Endometrial microvascular endothelial cells (primary cell): Measurements from ENCODE around the gene TPST2. TPM values are rescaled to one million over a fixed set of nuclear protein-coding genes. Genes with fewer than 3 reads are reported as not detected.
"Not testable (repeated sequence)": the region's sequence is repeated elsewhere in the genome, so short reads cannot be mapped to it uniquely, and the experiment has no call there.

ENCODE experiments used
- in situ Hi-C: cut with HindIII; loops from 2 replicates; pipeline ENCODE4 v1.10.0; 2017; ENCODE audit warnings: low sequenced_read_pairs, low pct_unique_long_range_greater_than_20kb; ENCODE audit errors: inconsistent ontology term
- total RNA-seq: library from RNA; depleted of rRNA; stranded (reverse); fragments of >200 nt; gene quantifications from one replicate; pipeline ENCODE4 v1.2.3, GENCODE V29; 2015; ENCODE audit errors: inconsistent ontology term

The TPST2 gene
- total RNA-seq, 1 donor from 2014 or later: 55.7 TPM

DNA sequence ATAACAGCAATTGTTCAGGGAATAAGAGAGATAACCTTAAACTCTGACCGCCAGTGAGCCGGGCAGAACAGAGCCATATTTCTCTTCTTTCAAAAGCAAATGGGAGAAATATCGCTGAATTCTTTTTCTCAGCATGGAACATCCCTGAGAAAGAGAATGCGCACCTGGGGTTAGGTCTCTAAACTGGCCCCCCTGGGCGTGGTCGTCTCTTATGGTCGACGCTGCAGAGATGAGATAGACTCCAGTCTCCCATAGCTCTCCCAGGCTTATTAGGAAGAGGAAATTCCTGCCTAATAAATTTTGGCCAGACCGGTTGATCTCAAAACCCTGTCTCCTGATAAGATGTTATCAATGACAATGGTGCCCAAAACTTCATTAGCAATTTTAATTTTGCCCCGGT is 23.8 kb upstream of the TPST2 start:
- in situ Hi-C loops: not testable (repeated sequence)

DNA sequence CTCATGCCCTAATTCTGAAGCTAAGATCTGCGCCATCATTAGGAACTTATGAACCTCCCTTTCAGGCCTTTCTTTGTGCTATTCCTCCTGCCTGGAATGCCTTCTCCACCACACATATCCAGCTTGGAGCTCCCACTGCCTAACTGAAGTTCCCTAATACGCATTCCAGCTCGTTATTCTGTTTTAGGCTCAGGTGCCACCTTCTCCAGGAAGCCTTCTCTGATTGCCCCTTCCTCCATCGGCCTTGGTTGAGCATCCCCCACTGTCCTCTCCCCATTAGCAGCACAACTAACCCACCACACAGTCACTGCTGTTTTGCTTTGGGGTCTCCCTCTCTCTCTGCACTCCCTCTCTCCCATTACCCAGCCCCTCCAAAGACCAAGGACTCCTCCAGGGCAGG is 22.7 kb upstream of the TPST2 start:
- in situ Hi-C loops: no loop called here

DNA sequence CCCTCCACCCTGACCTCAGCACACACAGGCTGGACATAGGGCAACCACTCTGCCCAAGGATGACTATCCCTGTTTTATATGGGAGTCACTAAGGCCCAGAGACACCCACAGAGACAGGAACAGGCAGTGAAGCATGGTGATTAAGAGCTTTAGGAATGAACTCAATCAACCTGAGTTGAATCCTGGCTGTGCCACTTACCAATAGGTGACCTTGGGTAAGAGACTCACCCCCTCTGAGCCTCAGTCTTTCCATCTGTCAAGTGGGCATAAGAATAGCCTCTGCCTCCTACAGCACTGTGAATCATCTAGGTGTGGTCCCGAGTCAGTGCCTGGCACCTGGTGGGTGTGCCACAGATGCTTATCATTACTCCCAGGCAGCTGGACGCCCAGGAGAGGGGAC is 21.1 kb upstream of the TPST2 start:
- in situ Hi-C loops: no loop called here

DNA sequence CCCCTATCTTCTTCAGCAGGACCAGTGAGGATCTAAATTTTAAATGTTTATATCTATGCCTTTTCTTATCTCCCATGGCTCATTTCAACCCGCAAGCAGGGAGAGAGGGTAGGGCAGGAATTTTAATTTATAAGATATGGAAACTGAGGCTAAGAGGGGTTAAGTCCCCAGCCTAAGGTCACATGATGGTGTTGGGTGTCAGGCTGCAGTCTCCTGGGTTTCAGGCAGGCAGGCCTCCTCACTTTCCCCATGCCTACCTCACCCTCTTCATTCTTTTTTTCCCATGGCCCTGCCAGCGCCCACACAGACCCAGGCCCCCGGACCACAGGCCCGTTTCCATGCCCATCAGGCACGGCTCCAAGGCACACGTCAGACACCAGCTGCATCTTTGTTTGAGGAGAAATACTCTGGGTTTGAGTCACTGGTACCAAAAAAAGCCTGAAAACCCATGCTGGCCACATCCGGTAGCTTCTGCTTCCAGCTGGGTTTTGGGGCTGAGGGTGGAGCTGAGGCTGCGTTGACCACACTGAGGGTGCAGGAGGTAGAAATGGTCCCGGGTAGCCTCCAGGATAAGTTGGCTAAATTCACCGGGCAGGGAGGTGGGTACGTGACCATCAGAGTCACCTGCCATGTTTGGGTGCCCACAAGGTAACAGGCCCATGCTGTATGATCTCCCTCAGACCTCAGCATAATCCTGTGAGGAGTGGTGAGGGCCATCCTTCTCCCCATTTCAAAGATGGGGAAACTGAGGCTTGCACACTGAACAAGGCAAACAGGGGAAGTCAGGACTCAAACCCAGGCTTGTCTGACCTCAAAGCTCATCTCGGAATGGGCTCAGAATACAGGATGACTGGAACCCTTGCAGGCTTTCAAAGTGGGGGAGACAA is 20.4 kb upstream of the TPST2 start:
- in situ Hi-C loops: no loop called here

DNA sequence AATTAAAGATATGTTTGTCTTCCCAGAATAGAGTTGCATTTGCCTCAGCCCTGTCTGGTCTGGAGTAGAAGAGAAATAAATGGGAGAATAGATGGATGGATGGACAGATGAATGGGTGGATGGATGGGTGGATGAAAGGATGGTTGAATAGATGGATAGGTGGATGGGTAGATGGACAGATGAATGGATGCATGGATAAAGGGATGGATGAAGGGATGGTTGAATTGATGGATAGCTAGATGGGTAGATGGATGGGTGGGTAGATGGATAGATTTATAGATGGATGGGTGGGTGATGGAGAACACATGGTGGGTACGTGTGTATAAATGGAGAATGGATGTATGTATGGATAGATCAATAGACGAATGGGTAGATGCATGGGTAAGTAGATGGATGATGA is 19.4 kb upstream of the TPST2 start:
- in situ Hi-C loops: no loop called here

DNA sequence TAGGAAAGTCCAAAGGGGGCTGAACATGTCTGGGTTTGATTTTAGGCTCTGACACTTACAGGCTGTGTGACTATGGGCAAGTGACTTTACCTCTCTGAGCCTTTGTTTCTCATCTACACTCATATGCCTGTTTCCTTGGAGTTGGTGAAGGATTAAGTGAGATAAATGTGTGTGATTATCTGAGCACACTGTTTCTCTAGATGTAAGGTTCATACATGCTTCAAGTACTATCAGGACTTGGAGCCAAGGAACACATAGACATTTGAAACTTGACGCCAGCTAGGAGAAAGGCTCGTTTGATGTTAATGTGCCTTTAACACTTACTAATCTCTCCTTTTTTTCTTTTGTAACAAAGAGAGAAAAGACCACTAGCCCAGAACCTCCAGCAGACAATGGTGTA is 18.2 kb upstream of the TPST2 start:
- in situ Hi-C loops: no loop called here

DNA sequence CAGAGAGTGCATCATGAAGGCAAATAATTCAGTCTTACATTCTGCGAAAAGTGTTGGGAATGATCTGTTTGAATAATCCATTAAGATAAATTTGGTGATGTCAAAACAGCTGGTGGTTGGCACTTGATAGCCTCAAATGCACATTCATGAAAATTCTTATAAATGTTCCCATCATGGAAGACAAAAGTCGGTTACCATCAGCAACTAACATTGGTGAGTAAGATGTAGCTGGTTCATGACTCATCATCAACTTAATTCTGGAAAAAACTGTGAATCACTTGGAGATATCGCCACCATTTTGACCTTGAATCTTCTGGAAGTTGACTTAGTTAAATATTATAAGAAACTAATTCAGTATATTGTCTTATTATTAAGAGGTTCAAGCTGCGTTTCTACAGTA is 16.7 kb upstream of the TPST2 start:
- in situ Hi-C loops: no loop called here

DNA sequence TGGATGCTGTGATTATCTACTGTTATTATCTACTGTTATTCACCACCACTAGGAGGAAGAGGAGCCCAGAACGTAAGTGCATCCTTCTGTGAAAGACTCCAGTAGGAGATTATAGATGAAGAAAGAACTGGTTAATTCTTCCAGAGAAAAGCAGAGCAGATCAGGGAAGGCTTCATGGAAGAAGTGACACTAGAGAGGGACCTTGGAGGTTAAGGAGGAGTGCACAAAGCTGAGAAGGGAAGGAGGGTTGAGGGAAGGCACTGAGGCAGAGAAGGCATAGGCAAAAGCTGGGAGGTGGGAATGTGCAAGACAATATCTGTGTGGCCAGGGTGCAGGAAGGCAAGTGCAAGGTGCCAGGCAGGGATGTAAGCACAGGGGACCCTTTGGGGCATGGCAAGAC is 14.4 kb upstream of the TPST2 start:
- in situ Hi-C loops: no loop called here

DNA sequence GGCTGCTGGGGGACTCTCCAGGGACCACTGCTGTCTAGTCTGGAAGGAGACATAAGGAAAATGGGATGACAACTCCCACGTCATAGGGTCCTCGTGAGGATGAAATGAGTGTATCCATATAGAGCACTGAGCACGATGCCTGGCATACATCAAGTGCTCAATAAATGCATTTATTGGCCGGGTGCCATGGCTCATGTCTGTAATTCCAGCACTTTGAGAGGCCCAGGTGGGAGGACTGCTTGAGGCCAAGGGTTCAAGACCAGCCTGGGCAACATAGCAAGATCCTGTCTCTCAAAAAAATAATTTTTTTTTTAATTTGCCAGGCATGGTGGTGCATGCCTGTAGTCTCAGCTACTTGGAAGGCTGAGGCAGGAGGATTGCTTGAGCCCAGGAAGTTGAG is 12.2 kb upstream of the TPST2 start:
- in situ Hi-C loops: no loop called here

DNA sequence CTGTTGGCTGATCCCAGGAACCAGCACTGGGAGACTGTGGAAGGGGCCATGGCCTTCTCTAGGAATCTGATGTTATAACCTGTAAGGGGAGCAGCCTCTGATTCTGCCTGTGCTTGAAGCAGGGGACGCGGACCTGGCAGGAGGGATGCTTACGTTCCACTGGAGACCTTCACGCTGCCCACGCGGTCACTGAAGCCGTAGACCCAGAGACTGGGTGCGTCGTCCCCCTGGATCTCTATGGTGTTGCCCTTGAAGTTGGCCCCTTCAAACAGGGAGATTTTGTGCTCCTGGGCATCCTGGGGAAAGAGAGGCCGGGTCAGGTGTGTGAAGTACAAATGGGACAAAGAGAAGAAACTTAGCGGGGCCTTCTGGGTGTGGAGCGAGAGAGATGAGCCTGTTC is 11.8 kb upstream of the TPST2 start:
- in situ Hi-C loops: no loop called here

DNA sequence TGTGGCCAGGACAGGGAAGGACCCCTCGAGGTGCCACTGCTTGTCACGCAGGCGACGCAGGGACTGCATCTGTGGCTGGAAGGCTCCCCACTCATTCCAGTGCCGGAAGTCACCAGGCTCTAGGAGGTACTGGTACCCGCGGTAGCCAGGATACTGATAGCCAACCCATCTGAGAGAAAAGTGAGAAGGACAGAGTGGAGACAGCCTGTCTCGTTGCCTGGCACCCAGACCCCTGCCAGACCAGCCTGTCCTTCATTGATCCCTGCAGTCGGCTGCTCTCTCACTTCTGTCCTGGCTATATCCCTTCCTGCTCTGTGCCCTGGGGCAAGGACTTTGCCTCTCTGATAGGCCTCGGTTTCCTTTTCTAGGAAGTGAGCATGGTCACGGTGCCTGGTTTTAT is 9.6 kb upstream of the TPST2 start:
- in situ Hi-C loops: no loop called here

DNA sequence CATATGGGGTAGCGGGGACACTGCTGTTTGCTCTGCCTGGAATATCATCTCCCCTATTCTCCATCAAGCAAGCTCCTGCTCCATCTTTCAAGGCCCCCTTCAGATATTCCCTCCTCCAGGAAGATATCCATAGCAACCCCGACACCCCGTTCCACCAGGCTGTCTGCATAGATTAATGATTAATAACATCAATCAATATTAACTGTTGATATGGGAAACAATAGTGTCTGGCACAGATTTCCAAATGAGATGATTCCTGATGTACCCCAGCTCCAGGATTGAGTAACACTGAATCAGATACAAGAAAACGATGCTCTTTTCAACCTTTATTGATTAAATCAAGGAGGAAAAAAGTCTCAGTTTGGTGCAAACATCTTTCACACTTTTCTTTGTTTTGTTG is 7.5 kb upstream of the TPST2 start:
- in situ Hi-C loops: no loop called here

DNA sequence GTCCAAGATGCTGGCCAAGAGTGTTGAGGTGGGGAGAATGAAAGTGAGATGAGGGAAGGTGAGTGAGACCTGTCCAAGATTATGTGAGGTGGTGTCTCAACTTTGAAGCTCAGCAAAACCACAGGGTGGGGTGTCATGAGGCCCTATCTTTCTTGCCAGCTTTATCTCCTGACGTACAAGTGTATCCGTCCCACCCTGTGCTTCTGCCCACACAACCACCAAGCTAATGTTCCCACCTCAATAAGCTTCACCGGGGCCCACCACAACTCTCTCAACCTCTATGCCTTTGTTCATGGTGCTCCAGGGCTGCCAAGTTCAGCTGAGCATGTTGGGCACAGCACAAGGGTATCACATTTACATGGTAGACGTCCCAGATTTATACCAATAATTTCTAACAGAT is 7.1 kb upstream of the TPST2 start:
- in situ Hi-C loops: no loop called here

DNA sequence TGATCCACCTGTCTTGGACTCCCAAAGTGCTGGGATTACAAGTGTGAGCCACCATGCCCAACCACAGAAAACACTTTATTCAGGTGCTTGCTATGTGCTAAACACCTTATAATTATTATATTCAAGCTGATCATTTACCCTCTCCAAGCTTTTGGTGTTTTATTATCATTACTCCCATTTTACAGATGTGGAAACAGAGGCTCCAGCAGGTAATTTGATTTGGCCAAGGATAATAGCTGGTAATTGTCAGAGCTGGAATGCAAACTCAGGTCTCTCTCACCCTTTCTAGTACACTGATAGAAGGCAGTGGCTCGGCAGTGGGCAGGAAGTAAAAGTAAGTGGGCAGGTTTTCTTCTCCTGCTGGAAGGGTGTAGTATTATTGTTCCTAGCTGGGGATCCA is 3.8 kb upstream of the TPST2 start:
- in situ Hi-C loops: no loop called here

DNA sequence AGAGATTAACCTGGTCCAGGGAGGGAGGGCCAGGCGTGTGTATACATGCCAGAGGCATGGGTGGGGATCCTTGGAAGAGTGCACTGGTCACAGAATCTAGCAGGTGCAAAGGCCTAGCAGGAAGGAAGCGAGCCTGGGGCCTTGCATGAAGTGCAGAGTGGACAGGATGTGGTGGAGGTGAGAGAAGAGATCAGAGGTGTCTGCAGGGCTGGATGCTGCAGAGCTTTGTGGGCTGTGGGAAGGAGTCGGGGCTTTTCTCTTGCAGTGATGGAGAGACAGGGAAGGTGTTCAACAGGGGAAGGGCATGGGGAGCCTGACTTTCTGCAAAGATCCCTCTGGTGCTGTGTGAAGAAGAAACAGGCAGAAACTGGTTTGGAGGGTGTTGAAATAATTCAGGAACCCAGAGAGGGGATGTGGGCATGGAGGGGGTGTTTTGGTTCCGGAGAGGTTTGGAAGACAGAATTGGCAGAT is 2.5 kb upstream of the TPST2 start:
- in situ Hi-C loops: no loop called here

DNA sequence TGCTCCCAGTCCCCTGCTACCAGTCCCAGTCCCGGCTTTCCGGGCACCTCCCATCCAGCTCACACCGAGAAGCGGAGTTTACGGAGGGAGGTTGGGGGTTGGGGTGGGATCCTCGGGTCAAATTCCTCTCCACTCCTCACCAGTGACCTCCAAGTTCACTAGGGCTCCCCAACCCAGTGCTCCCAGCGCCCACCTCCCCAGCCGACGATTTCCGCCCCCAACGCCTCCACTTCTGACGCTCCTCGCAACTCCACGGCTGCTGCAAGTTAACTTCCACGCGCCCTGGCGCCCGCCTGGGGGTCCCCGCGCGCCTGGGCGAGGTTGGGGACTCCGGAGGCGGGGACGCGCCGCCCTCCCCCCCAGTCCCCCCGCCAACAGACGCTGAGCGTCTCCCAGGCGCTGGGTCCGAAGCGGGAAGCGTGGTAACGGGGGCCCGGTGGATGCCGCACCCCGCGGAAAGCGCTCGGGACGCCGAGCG is 526 bp downstream of the TPST2 start:
- in situ Hi-C loops: no loop called here

DNA sequence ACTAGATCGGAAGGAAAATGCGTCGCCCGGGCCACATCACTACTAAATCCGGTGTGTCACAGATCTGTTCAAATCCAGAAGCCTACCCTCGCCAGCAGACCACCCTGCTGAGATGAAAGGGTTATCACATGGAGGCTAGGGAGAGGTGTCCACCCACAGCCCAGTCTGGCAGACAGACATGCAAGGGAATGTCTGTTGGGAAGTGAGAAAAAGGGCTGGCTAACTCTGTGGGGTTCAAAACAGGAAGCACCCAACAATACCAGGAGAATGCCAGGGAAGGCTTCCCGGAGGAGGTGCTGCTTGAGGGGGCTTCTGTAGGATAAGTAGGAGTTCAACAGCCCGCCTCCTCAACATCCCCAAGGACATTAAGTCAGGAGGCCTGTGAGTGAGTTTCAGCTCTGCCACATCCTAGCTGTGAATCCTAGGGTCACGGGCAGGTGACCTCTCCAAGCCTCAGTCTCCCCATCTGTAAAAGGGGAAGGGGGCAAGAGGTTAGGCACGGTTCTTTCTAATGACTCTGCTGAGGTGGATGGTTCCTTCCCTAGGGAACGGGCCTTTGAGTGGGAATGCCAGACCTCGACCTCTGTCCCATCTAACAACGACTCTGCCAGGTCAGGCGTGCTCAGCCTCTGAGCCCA is 1.1 kb downstream of the TPST2 start:
- in situ Hi-C loops: no loop called here

DNA sequence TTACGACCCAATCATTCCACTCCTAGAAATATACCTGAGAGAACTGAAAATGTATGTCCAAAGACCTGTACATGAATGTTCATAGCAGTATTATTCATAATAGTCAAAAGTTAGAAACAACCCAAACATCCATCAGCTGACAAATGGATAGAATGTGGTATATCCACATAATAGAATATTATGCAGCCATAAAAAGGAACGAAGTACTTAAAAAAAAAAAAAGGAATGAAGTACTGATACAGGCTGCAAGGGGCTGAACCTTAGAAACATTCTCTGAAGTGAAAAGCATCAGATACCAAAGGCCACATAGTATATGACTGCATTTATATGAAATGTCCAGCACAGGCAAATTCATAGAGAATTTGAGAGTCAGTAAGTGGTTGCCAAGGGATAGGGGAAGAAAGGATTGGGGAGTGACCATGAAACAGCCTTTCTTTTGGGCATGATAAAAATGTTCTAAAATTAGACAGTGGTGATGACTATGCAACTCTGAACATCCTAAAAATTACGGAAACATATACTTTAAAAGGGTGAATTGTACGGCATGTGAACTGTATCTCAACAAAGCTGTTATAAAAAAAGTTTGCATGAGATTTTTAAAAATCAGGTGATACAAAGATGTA is 1.8 kb downstream of the TPST2 start:
- in situ Hi-C loops: no loop called here

DNA sequence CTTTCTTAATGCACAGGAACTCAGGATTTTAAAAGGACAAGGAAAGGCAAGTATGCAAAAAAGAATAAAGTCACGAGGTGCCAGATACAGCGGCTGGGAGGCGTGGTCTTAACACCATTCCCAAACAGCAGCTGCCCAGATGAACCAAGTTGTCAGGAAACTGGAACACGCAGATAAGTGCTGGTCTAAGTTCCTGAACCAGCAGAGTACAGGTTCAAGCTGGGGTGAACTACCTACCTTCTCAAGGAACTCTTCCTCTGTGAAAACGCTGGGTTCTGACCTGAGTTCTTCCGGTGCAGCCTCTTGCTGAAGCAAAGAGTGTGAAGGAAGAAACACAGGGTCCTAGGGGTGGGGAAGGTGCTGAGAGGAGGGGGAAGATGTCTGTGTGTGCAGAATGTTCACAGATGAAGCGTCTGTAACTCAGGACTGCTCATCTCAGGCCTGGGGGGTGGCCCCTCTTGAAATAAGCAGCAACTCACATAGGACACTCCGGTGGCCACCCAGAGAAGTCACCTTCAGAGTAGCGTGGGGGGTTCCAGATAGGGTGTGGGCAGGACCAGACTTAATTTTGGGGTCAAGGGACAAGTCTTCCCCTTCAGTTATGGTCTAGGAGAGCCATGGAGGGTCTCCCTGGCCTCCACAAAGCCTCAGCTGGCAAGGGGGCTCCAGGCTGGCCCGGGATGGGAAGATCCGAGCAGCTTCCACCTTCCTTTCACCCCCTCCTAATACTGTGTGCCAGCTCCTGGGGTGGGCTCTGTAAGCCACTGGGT is 3.2 kb downstream of the TPST2 start:
- in situ Hi-C loops: no loop called here
